Endothelial cell of umbilical vein (primary cell): Measurements from ENCODE around the gene TSR3. TPM values are rescaled to one million over a fixed set of nuclear protein-coding genes. Genes with fewer than 3 reads are reported as not detected.

Experiments
- BruUV-seq: library from RNA; stranded (reverse); fragments of 400-500 nt; replicated peaks from 2 replicates; lab custom pipeline; 2021; lab: Mats Ljungman, UMichigan
- CTCF ChIA-PET: fragments of 300-600, 350-600 bp; sonication (Branson Sonifier 250); formaldehyde crosslinking; loops from one replicate; lab custom pipeline; 2021; ENCODE audit warnings: antibody characterized with exemption, inconsistent platforms; lab: Charles Lee
- POLR2A ChIA-PET: fragments of 300-600, 350-600 bp; sonication (Branson Sonifier 250); formaldehyde crosslinking; loops from one replicate; lab custom pipeline; 2021; ENCODE audit warnings: antibody characterized with exemption, inconsistent platforms; lab: Charles Lee
- DNase-seq: peaks from one replicate; pipeline ENCODE4 v3.0.0-alpha.2; 2011; ENCODE audit warnings: low read depth, low spot score
- FAIRE-seq: peaks from 2 replicates; lab custom pipeline; 2011; peaks lifted over from hg19 to GRCh38; lab: Jason Lieb, UNC
- H2AFZ ChIP-seq: 2 replicates; pipeline ENCODE4 v1.6.0; 2012; ENCODE audit warnings: low read depth, low read length, control low read depth, inconsistent platforms
- H3K27ac ChIP-seq: 2 replicates; pipeline ENCODE4 v1.5.1; 2011; ENCODE audit warnings: low read depth, mild to moderate bottlenecking, control low read depth, low read length, moderate library complexity; ENCODE audit not compliant: insufficient read depth
- H3K27me3 ChIP-seq, 2 experiments: 2 replicates each; pipeline versions ENCODE4 v1.6.0 to v1.6.1; 2011; ENCODE audit warnings: low read length in 2 of 2, mixed read lengths in 1 of 2; ENCODE audit not compliant: control insufficient read depth in 2 of 2, insufficient read depth in 2 of 2
- H3K36me3 ChIP-seq, 2 experiments: 2 replicates in 1 of 2; 3 replicates in 1 of 2; pipeline ENCODE4 v1.5.1; 2011; ENCODE audit warnings: low read length in 2 of 2, mild to moderate bottlenecking in 1 of 2, moderate library complexity in 1 of 2; ENCODE audit not compliant: control insufficient read depth in 2 of 2, insufficient read depth in 2 of 2; ENCODE audit errors: extremely low read depth in 1 of 2
- H3K4me1 ChIP-seq: 3 replicates; pipeline ENCODE4 v1.5.1; 2011; ENCODE audit warnings: mild to moderate bottlenecking, low read length; ENCODE audit not compliant: control insufficient read depth, insufficient read depth; ENCODE audit errors: extremely low read depth
- H3K4me2 ChIP-seq: 2 replicates; pipeline ENCODE4 v1.6.1; 2011; ENCODE audit warnings: low read length, control low read depth, mixed read lengths; ENCODE audit not compliant: insufficient read depth
- H3K4me3 ChIP-seq, 3 experiments: fragments of 200-600 bp in 1 of 3; sonication (generic), shearing (Covaris generic) in 1 of 3; replicated peaks in 1 of 3; 2 replicates each; pipeline ENCODE4 v1.5.1; 2011 to 2016; ENCODE audit warnings: control low read depth in 3 of 3, low read length in 3 of 3, mild to moderate bottlenecking in 2 of 3, inconsistent platforms in 1 of 3, low read depth in 1 of 3, moderate library complexity in 1 of 3; ENCODE audit not compliant: insufficient read depth in 1 of 3
- H3K79me2 ChIP-seq: 2 replicates; pipeline ENCODE4 v1.6.0; 2012; ENCODE audit warnings: low read length, inconsistent platforms; ENCODE audit not compliant: control insufficient read depth, insufficient read depth
- H3K9ac ChIP-seq: replicated peaks from 2 replicates; pipeline ENCODE3; 2011; ENCODE audit warnings: low read length, control low read depth; ENCODE audit not compliant: insufficient read depth; ENCODE audit errors: extremely low read depth
- H3K9me1 ChIP-seq: replicated peaks from 3 replicates; pipeline ENCODE4 v1.6.0; 2011; ENCODE audit warnings: mild to moderate bottlenecking, low read length; ENCODE audit not compliant: control insufficient read depth, insufficient read depth; ENCODE audit errors: extremely low read depth
- H3K9me3 ChIP-seq: replicated peaks from 2 replicates; pipeline ENCODE4 v1.5.1; 2012; ENCODE audit warnings: low read length, inconsistent platforms; ENCODE audit not compliant: control insufficient read depth, insufficient read depth
- H4K20me1 ChIP-seq: replicated peaks from 2 replicates; pipeline ENCODE3; 2011; ENCODE audit warnings: mild to moderate bottlenecking, low read length; ENCODE audit not compliant: control insufficient read depth, insufficient read depth; ENCODE audit errors: extremely low read depth
- EZH2 ChIP-seq: IDR thresholded peaks from 2 replicates; pipeline ENCODE4 v1.6.1; 2012; ENCODE audit warnings: borderline replicate concordance, low read depth, mild to moderate bottlenecking, moderate library complexity, low read length, inconsistent platforms; ENCODE audit not compliant: severe bottlenecking
- FOS ChIP-seq: IDR thresholded peaks from 2 replicates; pipeline ENCODE4 v1.6.1; 2011; ENCODE audit warnings: mild to moderate bottlenecking, low read length, moderate library complexity, borderline replicate concordance; ENCODE audit not compliant: insufficient read depth
- GATA2 ChIP-seq: IDR thresholded peaks from 2 replicates; pipeline ENCODE4 v1.7.0; 2011; ENCODE audit warnings: low read depth, mild to moderate bottlenecking, moderate library complexity, mixed read lengths, low read length; ENCODE audit not compliant: insufficient read length, insufficient read depth
- JUN ChIP-seq: IDR thresholded peaks from 2 replicates; pipeline ENCODE4 v1.6.1; 2011; ENCODE audit warnings: borderline replicate concordance, low read depth; ENCODE audit not compliant: insufficient read length, insufficient read depth
- MYC ChIP-seq: IDR thresholded peaks from one replicate; pipeline ENCODE4 v1.6.1; 2011; ENCODE audit warnings: mild to moderate bottlenecking, low read depth, low read length
- POLR2A ChIP-seq: IDR thresholded peaks from 2 replicates; pipeline ENCODE4 v1.6.1; 2012; ENCODE audit warnings: low read depth, mild to moderate bottlenecking, control low read depth, low read length
- POLR2AphosphoS5 ChIP-seq: IDR thresholded peaks from 2 replicates; pipeline ENCODE4 v1.6.1; 2012; ENCODE audit warnings: low read depth, mild to moderate bottlenecking, control low read depth, low read length, moderate library complexity; ENCODE audit not compliant: insufficient read depth
- dilution Hi-C: fragments of 300-500 bp; cut with MboI; formaldehyde crosslinking; loops from one replicate; pipeline ENCODE4 v1.15.0; 2019; ENCODE audit warnings: low sequenced_read_pairs; ENCODE audit not compliant: extremely low pct_ligation_motif_present
- intact Hi-C: fragments of 100-400 bp; cut with micrococcal nuclease; formaldehyde crosslinking; loops from one replicate; pipeline ENCODE4 v1.10.0; 2022
- polyA plus RNA-seq, 4 experiments: library from polyadenylated mRNA; depleted of rRNA in 3 of 4; stranded (reverse) in 3 of 4; unstranded in 1 of 4; fragments of >200 nt; gene quantifications; 2 replicates each; pipeline versions ENCODE4 v1.2.1 to v1.2.3, GENCODE V29; 2011 to 2012; ENCODE audit warnings: missing spikeins in 1 of 4
- total RNA-seq: library from RNA; stranded (reverse); gene quantifications from 2 replicates; pipeline ENCODE4 v1.2.3, GENCODE V29; 2021
- TF ChIP-seq, protein P1 (sequence below): IDR thresholded peaks from 2 replicates; pipeline ENCODE4 v1.6.1; 2011; ENCODE audit not compliant: insufficient read depth, insufficient read length
- TF ChIP-seq, protein P2 (sequence below), 2 donors: IDR thresholded peaks; 1 replicate in 1 of 2; 2 replicates in 1 of 2; pipeline ENCODE4 v1.5.1; 2011; ENCODE audit warnings: low read length in 2 of 2, mild to moderate bottlenecking in 2 of 2, moderate library complexity in 2 of 2, control low read depth in 1 of 2, inconsistent platforms in 1 of 2, low read depth in 1 of 2; ENCODE audit not compliant: insufficient read depth in 1 of 2; ENCODE audit errors: extremely low read depth in 1 of 2

TSR3 gene
- total and polyA plus RNA-seq, 2 donors (not counting 3 experiments of a cell fraction or from before 2014, with no cell fraction given): 65.4 to 82.7 TPM

DNA sequence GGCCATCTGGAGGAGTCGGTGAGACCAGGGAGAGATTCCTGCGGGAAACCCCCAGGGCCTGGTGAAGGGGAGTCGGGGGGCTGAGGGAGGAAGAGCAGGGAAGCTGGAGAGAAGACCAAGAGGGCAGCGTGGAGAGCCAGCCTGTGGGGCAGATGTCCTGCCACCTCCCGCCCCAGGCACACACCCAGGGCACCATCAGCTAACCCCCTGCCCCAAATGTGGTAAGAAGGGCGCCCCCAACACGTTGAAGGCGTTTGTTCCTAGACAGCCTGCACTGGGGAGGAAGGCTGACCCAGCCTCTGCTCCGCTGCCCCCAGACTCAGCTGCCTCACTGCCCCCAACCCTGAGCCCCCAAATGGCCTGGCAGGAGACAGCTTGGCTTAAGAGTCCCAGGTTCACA is 16.9 kb downstream of the TSR3 start:
- DNase-seq (no peak), FAIRE-seq (no peak)
- intact Hi-C loops: no loop called here
- Histone ChIP-seq H3K9me1 (no peaks in the 10 kb centered on the region), H3K27me3 (peaks cover 35 to 48% of the 10 kb centered on the region in 2 experiments), H3K4me3 (no peak overlapping the region), H3K9me3 (no peaks in the 10 kb centered on the region), H3K4me1 (peaks cover 12% of the 10 kb centered on the region), H4K20me1 (no peaks in the 10 kb centered on the region), H2AFZ (no peak overlapping the region), H3K79me2 (no peaks in the 10 kb centered on the region), H3K36me3 (no peaks in the 10 kb centered on the region), H3K27ac (no peak overlapping the region), H3K4me2 (no peak overlapping the region), H3K9ac (no peak overlapping the region)
- dilution Hi-C loops: no loop called here
- no TSS peak for BruUV-seq
- POLR2A ChIA-PET: no interaction called here
- CTCF ChIA-PET: no interaction called here
- no peak for TF ChIP-seq EZH2
- no peak for TF ChIP-seq JUN
- no peak for TF ChIP-seq POLR2AphosphoS5
- TF ChIP-seq, protein P1, sequence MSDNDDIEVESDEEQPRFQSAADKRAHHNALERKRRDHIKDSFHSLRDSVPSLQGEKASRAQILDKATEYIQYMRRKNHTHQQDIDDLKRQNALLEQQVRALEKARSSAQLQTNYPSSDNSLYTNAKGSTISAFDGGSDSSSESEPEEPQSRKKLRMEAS: no peak
- TF ChIP-seq FOS: no peak
- no peak for TF ChIP-seq POLR2A
- TF ChIP-seq, protein P2, sequence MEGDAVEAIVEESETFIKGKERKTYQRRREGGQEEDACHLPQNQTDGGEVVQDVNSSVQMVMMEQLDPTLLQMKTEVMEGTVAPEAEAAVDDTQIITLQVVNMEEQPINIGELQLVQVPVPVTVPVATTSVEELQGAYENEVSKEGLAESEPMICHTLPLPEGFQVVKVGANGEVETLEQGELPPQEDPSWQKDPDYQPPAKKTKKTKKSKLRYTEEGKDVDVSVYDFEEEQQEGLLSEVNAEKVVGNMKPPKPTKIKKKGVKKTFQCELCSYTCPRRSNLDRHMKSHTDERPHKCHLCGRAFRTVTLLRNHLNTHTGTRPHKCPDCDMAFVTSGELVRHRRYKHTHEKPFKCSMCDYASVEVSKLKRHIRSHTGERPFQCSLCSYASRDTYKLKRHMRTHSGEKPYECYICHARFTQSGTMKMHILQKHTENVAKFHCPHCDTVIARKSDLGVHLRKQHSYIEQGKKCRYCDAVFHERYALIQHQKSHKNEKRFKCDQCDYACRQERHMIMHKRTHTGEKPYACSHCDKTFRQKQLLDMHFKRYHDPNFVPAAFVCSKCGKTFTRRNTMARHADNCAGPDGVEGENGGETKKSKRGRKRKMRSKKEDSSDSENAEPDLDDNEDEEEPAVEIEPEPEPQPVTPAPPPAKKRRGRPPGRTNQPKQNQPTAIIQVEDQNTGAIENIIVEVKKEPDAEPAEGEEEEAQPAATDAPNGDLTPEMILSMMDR (IDR thresholded peaks at IDR 0.05; ENCODE audit: extremely low read depth in 1 of 2, insufficient read depth in 1 of 2, low read depth in 1 of 2, low read length in 2 of 2): no peak
- TF ChIP-seq MYC: no peak
- no peak for TF ChIP-seq GATA2
